ENCODE measurements around the gene FOXO4.

- no peak for TF ChIP-seq EZH2phosphoT487 (IDR thresholded peaks at IDR 0.05; ENCODE audit: insufficient read depth, low read depth)
- TF ChIP-seq EZH2 (IDR thresholded peaks at IDR 0.05; ENCODE audit: insufficient read depth, poor library complexity, severe bottlenecking) = no peak
Measured at GRCh38 chrX:71098302-71098701, 2.7 kb downstream of the FOXO4 start.
